BJ (cell line): ENCODE measurements around the gene CCDC141. TPM values are rescaled to one million over a fixed set of nuclear protein-coding genes. Genes with fewer than 3 reads are reported as not detected.

Experiments used
- CTCF ChIA-PET: fragments of 350-600 bp; formaldehyde crosslinking; extraction: SDS; loops from one replicate; lab custom pipeline; 2021; ENCODE audit warnings: antibody characterized with exemption, inconsistent platforms; lab: Yijun Ruan, JAX
- POLR2A ChIA-PET: fragments of 300-600 bp; sonication (Branson Sonifier 250); formaldehyde crosslinking; extraction: SDS; loops from one replicate; lab custom pipeline; 2021; ENCODE audit warnings: antibody characterized with exemption; lab: Charles Lee
- DNase-seq: peaks from one replicate; pipeline ENCODE4 v3.0.0-alpha.2; 2011; ENCODE audit warnings: low read depth
- H3K27me3 ChIP-seq: 2 replicates; pipeline ENCODE4 v1.6.0; 2011; ENCODE audit warnings: low read length; ENCODE audit not compliant: control insufficient read depth, insufficient read depth
- H3K36me3 ChIP-seq: 2 replicates; pipeline ENCODE4 v1.5.1; 2011; ENCODE audit warnings: low read length; ENCODE audit not compliant: control insufficient read depth, insufficient read depth
- H3K4me3 ChIP-seq: 2 replicates; pipeline ENCODE4 v1.5.1; 2011; ENCODE audit warnings: low read depth, mild to moderate bottlenecking, control low read depth, low read length
- CTCF ChIP-seq: IDR thresholded peaks from 2 replicates; pipeline ENCODE4 v1.5.1; 2011; ENCODE audit warnings: low read depth, mild to moderate bottlenecking, control low read depth, inconsistent platforms, low read length, moderate library complexity; ENCODE audit not compliant: insufficient read depth
- polyA plus RNA-seq: library from polyadenylated mRNA; depleted of rRNA; stranded (reverse); fragments of >200 nt; gene quantifications from 2 replicates; pipeline ENCODE4 v1.2.3, GENCODE V29; 2011

Gene CCDC141
- polyA plus RNA-seq, 1 experiment: not detected

GRCh38 chr2:178882666-178883440 lies 167.1 kb downstream of the CCDC141 start:
- TF ChIP-seq CTCF: no peak
- CTCF ChIA-PET: interaction anchor here (1.0 to 1.3 kb wide), 2 partner anchors 8 to 11 kb away, joined by 3 to 7 read pairs; no protein-coding TSS in a partner anchor
- no peak for DNase-seq
- Histone ChIP-seq H3K4me3 (no peak overlapping the region), H3K27me3 (no peaks in the 10 kb centered on the region), H3K36me3 (no peaks in the 10 kb centered on the region)
- POLR2A ChIA-PET: no interaction called here

- Histone ChIP-seq H3K4me3 (no peak overlapping the region), H3K27me3 (no peaks in the 10 kb centered on the region), H3K36me3 (no peaks in the 10 kb centered on the region)
- TF ChIP-seq CTCF: no peak
- ChIA-PET CTCF (no interaction called here), POLR2A (no interaction called here)
- no peak for DNase-seq
Observed at GRCh38 chr2:178881075-178881474, 168.9 kb downstream of the CCDC141 start.

- POLR2A ChIA-PET: no interaction called here
- H3K36me3 ChIP-seq: no peaks in the 10 kb centered on the region
- H3K4me3 ChIP-seq: no peak overlapping the region
- no peak for DNase-seq
- no peak for TF ChIP-seq CTCF
- H3K27me3 ChIP-seq: no peaks in the 10 kb centered on the region
- CTCF ChIA-PET: no interaction called here
Observed at GRCh38 chr2:178880257-178880656, 169.7 kb downstream of the CCDC141 start.

- Histone ChIP-seq H3K27me3 (no peaks in the 10 kb centered on the region), H3K4me3 (no peak overlapping the region), H3K36me3 (no peaks in the 10 kb centered on the region)
- ChIA-PET POLR2A (no interaction called here), CTCF (interaction anchor here (5.1 kb wide), 1 partner anchor 13 kb away, joined by 19 read pairs; no protein-coding TSS in a partner anchor)
- no peak for TF ChIP-seq CTCF
- no peak for DNase-seq
Observed at GRCh38 chr2:178877874-178878273, 172.1 kb downstream of the CCDC141 start.

DNA sequence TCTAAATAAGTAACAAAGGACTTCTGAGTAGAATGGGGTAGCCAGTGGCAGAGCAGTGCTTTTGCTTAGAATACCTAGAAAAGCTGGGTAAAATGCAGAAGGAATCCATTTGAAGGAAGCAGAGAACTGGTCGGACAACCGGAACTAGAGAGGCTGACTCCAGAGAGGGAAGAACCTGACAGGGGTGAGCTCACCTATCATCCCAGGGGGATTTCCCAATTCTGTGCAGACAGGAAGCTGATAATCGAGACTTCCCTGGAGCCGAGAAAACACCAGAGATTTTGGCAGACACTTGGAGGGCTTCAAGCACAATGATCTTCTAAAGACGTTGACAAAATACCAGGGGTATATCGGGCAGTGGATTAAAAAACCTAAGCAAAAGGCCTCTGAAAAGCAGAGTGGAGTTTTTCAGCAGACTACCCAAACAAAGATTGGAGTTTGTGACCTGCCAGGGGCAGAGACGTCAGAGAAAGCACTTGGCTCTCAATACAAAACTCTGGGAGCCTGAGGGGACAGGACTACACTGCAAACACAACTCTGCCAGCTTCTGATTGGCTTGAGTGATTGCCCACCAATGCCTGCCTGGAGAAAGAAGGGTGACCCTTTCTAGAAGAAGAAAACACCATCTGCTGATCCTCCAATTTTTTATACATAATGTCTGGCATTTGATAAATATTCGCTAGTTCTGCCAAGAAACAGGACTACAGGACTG lies 175.3 kb downstream of the CCDC141 start:
- H3K36me3 ChIP-seq: no peaks in the 10 kb centered on the region
- POLR2A ChIA-PET: interaction anchor here (0.5 kb wide), 1 partner anchor 35 kb away, joined by 3 read pairs; no protein-coding TSS in a partner anchor
- CTCF ChIA-PET: interaction anchor here (5.1 kb wide), 1 partner anchor 16 kb away, joined by 19 read pairs; no protein-coding TSS in a partner anchor
- TF ChIP-seq CTCF: no peak
- DNase-seq: no peak
- H3K27me3 ChIP-seq: no peaks in the 10 kb centered on the region
- H3K4me3 ChIP-seq: no peak overlapping the region
